Neural cell (in vitro differentiated cells): ENCODE data around the gene DPYD. TPM values are rescaled to one million over a fixed set of nuclear protein-coding genes. Genes with fewer than 3 reads are reported as not detected.

ENCODE experiments used
- H2AFZ ChIP-seq: fragments of 200-600, 300-800 bp; sonication (generic), shearing (Covaris generic); 2 replicates; pipeline ENCODE4 v1.6.0; 2014; ENCODE audit warnings: low read depth, mild to moderate bottlenecking, antibody characterized with exemption, low read length, moderate library complexity
- H3F3A ChIP-seq: fragments of 200-600 bp; shearing (Covaris generic); 2 replicates; pipeline ENCODE4 v1.6.1; 2016; ENCODE audit warnings: mild to moderate bottlenecking, moderate library complexity, mixed read lengths, antibody characterized with exemption, low read length; ENCODE audit not compliant: insufficient read depth, poor library complexity, severe bottlenecking
- H3K27ac ChIP-seq: fragments of 200-600, 300-800 bp; sonication (generic), shearing (Covaris generic); 2 replicates; pipeline ENCODE4 v1.5.1; 2014; ENCODE audit warnings: mild to moderate bottlenecking, low read length, moderate library complexity
- H3K27me3 ChIP-seq: fragments of 300-800, 200-600 bp; sonication (generic), shearing (Covaris generic); 2 replicates; pipeline ENCODE4 v1.6.0; 2014; ENCODE audit warnings: mild to moderate bottlenecking, low read depth, low read length, moderate library complexity; ENCODE audit not compliant: insufficient read depth
- H3K36me3 ChIP-seq: fragments of 300-800, 200-600 bp; sonication (generic), shearing (Covaris generic); 2 replicates; pipeline ENCODE4 v1.5.1; 2014; ENCODE audit warnings: mild to moderate bottlenecking, antibody characterized with exemption, low read length, moderate library complexity; ENCODE audit not compliant: insufficient read depth
- H3K4me2 ChIP-seq: fragments of 300-800, 200-600 bp; sonication (generic), shearing (Covaris generic); 2 replicates; pipeline ENCODE4 v1.6.0; 2014; ENCODE audit warnings: mild to moderate bottlenecking, low read length
- H3K4me3 ChIP-seq: fragments of 300-800, 200-600 bp; sonication (generic), shearing (Covaris generic); 2 replicates; pipeline ENCODE4 v1.5.1; 2014; ENCODE audit warnings: mild to moderate bottlenecking, low read length, moderate library complexity
- H3K79me2 ChIP-seq: fragments of 200-600 bp; shearing (Covaris generic); replicated peaks from 2 replicates; pipeline ENCODE4 v1.6.0; 2014; ENCODE audit warnings: mild to moderate bottlenecking, low read length, moderate library complexity; ENCODE audit not compliant: insufficient read depth
- H3K9ac ChIP-seq: fragments of 300-800, 200-600 bp; sonication (generic), shearing (Covaris generic); 2 replicates; pipeline ENCODE4 v1.6.1; 2016; ENCODE audit warnings: mild to moderate bottlenecking, low read length, mixed read lengths
- H3K9me2 ChIP-seq: fragments of 200-600 bp; shearing (Covaris generic); 2 replicates; pipeline ENCODE4 v1.6.1; 2016; ENCODE audit warnings: mild to moderate bottlenecking, low read length, mixed read lengths; ENCODE audit not compliant: insufficient read depth
- H3K9me3 ChIP-seq: fragments of 200-600, 300-800 bp; sonication (generic), shearing (Covaris generic); 2 replicates; pipeline ENCODE4 v1.6.1; 2016; ENCODE audit warnings: mild to moderate bottlenecking, mixed run types, low read length, moderate library complexity, mixed read lengths
- H4K20me1 ChIP-seq: fragments of 200-600 bp; shearing (Covaris generic); 2 replicates; pipeline ENCODE4 v1.6.1; 2016; ENCODE audit warnings: mild to moderate bottlenecking, mixed run types; ENCODE audit not compliant: insufficient read depth
- EP300 ChIP-seq: fragments of 450-650 bp; conservative IDR thresholded peaks from 2 replicates; pipeline ENCODE4 v1.6.1; 2014; ENCODE audit warnings: antibody characterized with exemption, mild to moderate bottlenecking, moderate library complexity; ENCODE audit not compliant: poor library complexity, severe bottlenecking
- EZH2 ChIP-seq: fragments of 200-600, 300-800 bp; shearing (Covaris generic), sonication (generic); IDR thresholded peaks from 2 replicates; pipeline ENCODE4 v1.6.1; 2014; ENCODE audit warnings: antibody characterized with exemption, low read length, borderline replicate concordance, mild to moderate bottlenecking; ENCODE audit not compliant: insufficient read depth, poor library complexity, severe bottlenecking
- MXI1 ChIP-seq: fragments of 450-650 bp; conservative IDR thresholded peaks from 2 replicates; pipeline ENCODE4 v1.6.1; 2014; ENCODE audit warnings: antibody characterized with exemption, mild to moderate bottlenecking; ENCODE audit not compliant: poor library complexity, severe bottlenecking
- POLR2AphosphoS5 ChIP-seq: IDR thresholded peaks from 2 replicates; pipeline ENCODE4 v1.6.1; 2012
- RAD21 ChIP-seq: fragments of 450-650 bp; conservative IDR thresholded peaks from 2 replicates; pipeline ENCODE4 v1.6.1; 2014; ENCODE audit warnings: antibody characterized with exemption, mild to moderate bottlenecking, moderate library complexity
- REST ChIP-seq: IDR thresholded peaks from 2 replicates; pipeline ENCODE4 v1.6.1; 2012; ENCODE audit warnings: borderline replicate concordance
- SMC3 ChIP-seq: fragments of 450-650 bp; conservative IDR thresholded peaks from 2 replicates; pipeline ENCODE4 v1.6.1; 2014; ENCODE audit warnings: antibody characterized with exemption, mild to moderate bottlenecking, moderate library complexity; ENCODE audit not compliant: poor library complexity
- TAF1 ChIP-seq: IDR thresholded peaks from 2 replicates; pipeline ENCODE4 v1.6.1; 2012; ENCODE audit warnings: low read depth
- polyA plus RNA-seq: library from polyadenylated mRNA; depleted of rRNA; stranded (reverse); fragments of >200 nt; gene quantifications from 2 replicates; pipeline ENCODE4 v1.2.3, GENCODE V29; 2014
- TF ChIP-seq, protein P1 (sequence below): fragments of 450-650 bp; IDR thresholded peaks from 2 replicates; pipeline ENCODE4 v1.5.1; 2014; ENCODE audit warnings: antibody characterized with exemption, mild to moderate bottlenecking, moderate library complexity; ENCODE audit not compliant: poor library complexity, severe bottlenecking

The DPYD gene
- polyA plus RNA-seq, 1 donor from 2014 or later = 6.7 TPM

DNA sequence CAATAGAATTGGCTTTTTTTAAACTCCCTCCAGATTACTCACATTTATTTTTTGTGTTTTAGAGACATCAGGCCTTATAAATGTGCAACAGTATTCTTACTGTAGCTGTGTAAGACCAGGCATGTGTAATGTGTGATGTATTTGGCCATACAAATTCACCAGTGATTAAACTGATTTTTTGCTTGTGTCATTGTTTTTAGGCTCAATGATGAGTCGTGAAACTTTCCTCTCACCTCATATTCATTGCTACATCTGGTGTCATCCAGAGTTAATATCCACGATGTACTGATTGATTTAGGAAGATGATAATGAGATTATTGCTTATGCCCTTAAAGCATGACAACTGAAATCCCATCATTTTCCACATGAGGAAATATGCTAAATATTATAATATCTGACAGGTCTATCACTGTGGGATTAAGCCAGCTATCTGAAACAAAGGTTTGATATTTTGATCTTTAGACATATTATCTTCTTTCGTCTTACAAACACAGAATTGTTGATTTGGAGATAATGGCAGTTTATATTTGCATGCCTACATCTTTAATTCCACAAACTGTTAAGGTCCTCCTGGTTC, 711.4 kb downstream of the DPYD start:
- no peaks in the 10 kb centered on the region for H3K27me3 ChIP-seq
- H3K9me2 ChIP-seq = no peaks in the 10 kb centered on the region
- no peak overlapping the region for H3K9ac ChIP-seq
- no peak overlapping the region for H3K27ac ChIP-seq
- H3K36me3 ChIP-seq = no peaks in the 10 kb centered on the region
- no peak for TF ChIP-seq MXI1
- TF ChIP-seq EP300 = peak; percentile 63
- H3F3A ChIP-seq = no peaks in the 10 kb centered on the region
- no peaks in the 10 kb centered on the region for H4K20me1 ChIP-seq
- H3K4me3 ChIP-seq = no peak overlapping the region
- H3K79me2 ChIP-seq = no peaks in the 10 kb centered on the region
- no peak overlapping the region for H2AFZ ChIP-seq
- no peak overlapping the region for H3K4me2 ChIP-seq
- no peaks in the 10 kb centered on the region for H3K9me3 ChIP-seq

DNA sequence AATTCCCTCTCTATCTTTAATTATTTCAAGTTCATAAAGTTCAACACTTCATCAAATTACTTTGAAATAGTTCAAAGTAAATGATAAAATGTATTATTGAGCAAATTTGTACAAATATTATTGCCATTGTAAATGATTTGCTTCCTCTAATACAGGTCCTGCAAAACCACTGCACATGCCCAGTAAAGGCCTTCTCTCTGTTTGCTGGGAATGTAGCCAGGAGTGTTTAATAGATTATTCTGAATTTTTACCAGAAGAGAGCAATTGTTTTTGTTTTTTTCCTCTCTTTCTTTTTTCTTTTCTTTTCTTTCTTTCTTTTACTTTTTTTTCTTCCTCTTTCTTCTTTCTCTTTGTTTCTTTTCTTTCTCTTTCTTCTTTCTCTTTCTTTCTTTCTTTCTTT, 713.0 kb downstream of the DPYD start:
- no peak overlapping the region for H3K27ac ChIP-seq
- H4K20me1 ChIP-seq = no peaks in the 10 kb centered on the region
- H2AFZ ChIP-seq = no peak overlapping the region
- H3K36me3 ChIP-seq = no peaks in the 10 kb centered on the region
- H3K79me2 ChIP-seq = no peaks in the 10 kb centered on the region
- no peaks in the 10 kb centered on the region for H3K9me3 ChIP-seq
- no peak overlapping the region for H3K9ac ChIP-seq
- H3K9me2 ChIP-seq = no peaks in the 10 kb centered on the region
- H3F3A ChIP-seq = no peaks in the 10 kb centered on the region
- no peaks in the 10 kb centered on the region for H3K27me3 ChIP-seq
- H3K4me3 ChIP-seq = no peak overlapping the region
- H3K4me2 ChIP-seq = no peak overlapping the region
- TF ChIP-seq EZH2 (no peak), POLR2AphosphoS5 (no peak), EP300 (no peak), TAF1 (no peak), RAD21 (no peak), MXI1 (no peak), REST (no peak), SMC3 (no peak)
- TF ChIP-seq, protein P1, sequence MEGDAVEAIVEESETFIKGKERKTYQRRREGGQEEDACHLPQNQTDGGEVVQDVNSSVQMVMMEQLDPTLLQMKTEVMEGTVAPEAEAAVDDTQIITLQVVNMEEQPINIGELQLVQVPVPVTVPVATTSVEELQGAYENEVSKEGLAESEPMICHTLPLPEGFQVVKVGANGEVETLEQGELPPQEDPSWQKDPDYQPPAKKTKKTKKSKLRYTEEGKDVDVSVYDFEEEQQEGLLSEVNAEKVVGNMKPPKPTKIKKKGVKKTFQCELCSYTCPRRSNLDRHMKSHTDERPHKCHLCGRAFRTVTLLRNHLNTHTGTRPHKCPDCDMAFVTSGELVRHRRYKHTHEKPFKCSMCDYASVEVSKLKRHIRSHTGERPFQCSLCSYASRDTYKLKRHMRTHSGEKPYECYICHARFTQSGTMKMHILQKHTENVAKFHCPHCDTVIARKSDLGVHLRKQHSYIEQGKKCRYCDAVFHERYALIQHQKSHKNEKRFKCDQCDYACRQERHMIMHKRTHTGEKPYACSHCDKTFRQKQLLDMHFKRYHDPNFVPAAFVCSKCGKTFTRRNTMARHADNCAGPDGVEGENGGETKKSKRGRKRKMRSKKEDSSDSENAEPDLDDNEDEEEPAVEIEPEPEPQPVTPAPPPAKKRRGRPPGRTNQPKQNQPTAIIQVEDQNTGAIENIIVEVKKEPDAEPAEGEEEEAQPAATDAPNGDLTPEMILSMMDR = no peak
